Gastrocnemius medialis (tissue), 4 donors: ENCODE results near the gene ZNF736.

Experiments
- POLR2A ChIP-seq, 2 donors: fragments of 450-650 bp; IDR thresholded peaks; one replicate each; pipeline ENCODE4 v1.6.1; 2017; ENCODE audit warnings: antibody characterized with exemption in 2 of 2, mild to moderate bottlenecking in 2 of 2, moderate library complexity in 2 of 2
- TF ChIP-seq, protein P1 (sequence below), 5 experiments: fragments of 450-650 bp in 3 of 5; fragments of 200-600 bp in 2 of 5; sonication (generic) in 2 of 5; IDR thresholded peaks in 4 of 5; conservative IDR thresholded peaks in 1 of 5; 1 replicate in 4 of 5; 2 replicates in 1 of 5; pipeline ENCODE4 v1.5.1; 2016 to 2019; ENCODE audit warnings: antibody characterized with exemption in 5 of 5, mild to moderate bottlenecking in 3 of 5, moderate library complexity in 3 of 5

- no peak for TF ChIP-seq POLR2A (IDR thresholded peaks at IDR 0.05)
- TF ChIP-seq, protein P1, sequence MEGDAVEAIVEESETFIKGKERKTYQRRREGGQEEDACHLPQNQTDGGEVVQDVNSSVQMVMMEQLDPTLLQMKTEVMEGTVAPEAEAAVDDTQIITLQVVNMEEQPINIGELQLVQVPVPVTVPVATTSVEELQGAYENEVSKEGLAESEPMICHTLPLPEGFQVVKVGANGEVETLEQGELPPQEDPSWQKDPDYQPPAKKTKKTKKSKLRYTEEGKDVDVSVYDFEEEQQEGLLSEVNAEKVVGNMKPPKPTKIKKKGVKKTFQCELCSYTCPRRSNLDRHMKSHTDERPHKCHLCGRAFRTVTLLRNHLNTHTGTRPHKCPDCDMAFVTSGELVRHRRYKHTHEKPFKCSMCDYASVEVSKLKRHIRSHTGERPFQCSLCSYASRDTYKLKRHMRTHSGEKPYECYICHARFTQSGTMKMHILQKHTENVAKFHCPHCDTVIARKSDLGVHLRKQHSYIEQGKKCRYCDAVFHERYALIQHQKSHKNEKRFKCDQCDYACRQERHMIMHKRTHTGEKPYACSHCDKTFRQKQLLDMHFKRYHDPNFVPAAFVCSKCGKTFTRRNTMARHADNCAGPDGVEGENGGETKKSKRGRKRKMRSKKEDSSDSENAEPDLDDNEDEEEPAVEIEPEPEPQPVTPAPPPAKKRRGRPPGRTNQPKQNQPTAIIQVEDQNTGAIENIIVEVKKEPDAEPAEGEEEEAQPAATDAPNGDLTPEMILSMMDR (IDR thresholded peaks at IDR 0.05 in 4 of 5, conservative IDR thresholded peaks at IDR 0.05 in 1 of 5) = no peak
Observed at GRCh38 chr7:64310426-64310825, 3.3 kb upstream of the ZNF736 start.
